HEK293T (cell line): ENCODE results near the gene PPID.
A peak's percentile ranks its signal among the peaks of the same experiment; 100 is the strongest.

Source experiments
- CTCF ChIA-PET: fragments of 350-600 bp; formaldehyde crosslinking; extraction: SDS; loops from one replicate; lab custom pipeline; 2021; ENCODE audit warnings: antibody characterized with exemption, inconsistent platforms; lab: Yijun Ruan, JAX
- POLR2A ChIA-PET: fragments of 350-600 bp; formaldehyde crosslinking; extraction: SDS; loops from one replicate; lab custom pipeline; 2020; ENCODE audit warnings: antibody characterized with exemption, inconsistent platforms; lab: Yijun Ruan, JAX
- DNase-seq: peaks from one replicate; pipeline ENCODE4 v3.0.0; 2012; ENCODE audit warnings: mixed read lengths; ENCODE audit errors: extremely low spot score
- ARNT ChIP-seq: fragments of 450-650 bp; IDR thresholded peaks from 2 replicates; pipeline ENCODE4 v1.6.1; 2017; ENCODE audit warnings: mild to moderate bottlenecking
- BHLHE40 ChIP-seq: fragments of 450-650 bp; IDR thresholded peaks from 2 replicates; pipeline ENCODE4 v1.6.1; 2016; ENCODE audit warnings: mild to moderate bottlenecking, moderate library complexity, borderline replicate concordance
- CTBP1 ChIP-seq: fragments of 450-650 bp; IDR thresholded peaks from 2 replicates; pipeline ENCODE4 v1.6.1; 2016; ENCODE audit warnings: borderline replicate concordance
- ELF4 ChIP-seq: fragments of 450-650 bp; IDR thresholded peaks from 2 replicates; pipeline ENCODE4 v1.6.1; 2017; ENCODE audit warnings: antibody characterized with exemption
- FOXA1 ChIP-seq: fragments of 450-650 bp; IDR thresholded peaks from 2 replicates; pipeline ENCODE4 v1.6.1; 2016; ENCODE audit warnings: mild to moderate bottlenecking
- FOXK2 ChIP-seq: fragments of 450-650 bp; IDR thresholded peaks from 2 replicates; pipeline ENCODE4 v1.6.1; 2016; ENCODE audit warnings: mild to moderate bottlenecking
- FOXM1 ChIP-seq: fragments of 450-650 bp; IDR thresholded peaks from 2 replicates; pipeline ENCODE4 v1.6.1; 2017; ENCODE audit warnings: mild to moderate bottlenecking, borderline replicate concordance
- HDGF ChIP-seq: fragments of 450-650 bp; IDR thresholded peaks from 2 replicates; pipeline ENCODE4 v1.6.1; 2017; ENCODE audit warnings: antibody characterized with exemption, borderline replicate concordance
- L3MBTL2 ChIP-seq: fragments of 450-650 bp; conservative IDR thresholded peaks from 2 replicates; pipeline ENCODE4 v1.6.1; 2016; ENCODE audit warnings: mild to moderate bottlenecking
- LEF1 ChIP-seq: fragments of 450-650 bp; IDR thresholded peaks from 2 replicates; pipeline ENCODE4 v1.6.1; 2017; ENCODE audit warnings: mild to moderate bottlenecking, borderline replicate concordance
- NFRKB ChIP-seq: fragments of 450-650 bp; IDR thresholded peaks from 2 replicates; pipeline ENCODE4 v1.6.1; 2016; ENCODE audit warnings: mild to moderate bottlenecking, moderate library complexity
- PKNOX1 ChIP-seq: fragments of 450-650 bp; IDR thresholded peaks from 2 replicates; pipeline ENCODE4 v1.6.1; 2016
- SP1 ChIP-seq: fragments of 450-650 bp; IDR thresholded peaks from 2 replicates; pipeline ENCODE4 v1.6.1; 2017
- SUZ12 ChIP-seq: fragments of 450-650 bp; IDR thresholded peaks from 2 replicates; pipeline ENCODE4 v1.6.1; 2016; ENCODE audit warnings: mild to moderate bottlenecking
- TARDBP ChIP-seq: fragments of 450-650 bp; IDR thresholded peaks from 2 replicates; pipeline ENCODE4 v1.6.1; 2016
- ZNF384 ChIP-seq: fragments of 450-650 bp; IDR thresholded peaks from 2 replicates; pipeline ENCODE4 v1.6.1; 2016

PPID gene

GRCh38 chr4:158722917-158723793 lies at the start of gene PPID:
PPID (minus strand) TSS chr4:158723396; CDS start chr4:158723288, 108 bp downstream.
- CTCF ChIA-PET: no interaction called here
- TF ChIP-seq ARNT: no peak
- TF ChIP-seq FOXK2: no peak
- no peak for TF ChIP-seq FOXA1
- TF ChIP-seq SUZ12: no peak
- no peak for TF ChIP-seq LEF1
- TF ChIP-seq BHLHE40: no peak
- TF ChIP-seq ZNF384: no peak
- TF ChIP-seq TARDBP: no peak
- TF ChIP-seq SP1: no peak
- peak; percentile 36; the same call in 1 of the 2 replicates for TF ChIP-seq CTBP1
- TF ChIP-seq FOXM1: no peak
- TF ChIP-seq NFRKB: no peak
- peak; percentile 98 for TF ChIP-seq L3MBTL2
- TF ChIP-seq HDGF: no peak
- peak; percentile 77 for TF ChIP-seq ELF4
- no peak; the same call in 1 of the 2 replicates for TF ChIP-seq PKNOX1
- peak; percentile 91 for DNase-seq
- POLR2A ChIA-PET: interaction anchor here (0.9 to 1.3 kb wide), 3 partner anchors 46 to 129 kb away, joined by 3 to 4 read pairs (median 4); partner anchors contain the start of gene FNIP2

- DNase-seq: no peak
- ChIA-PET CTCF (interaction anchor here (0.7 kb wide), 1 partner anchor 17 kb away, joined by 4 read pairs; no protein-coding TSS in a partner anchor), POLR2A (interaction anchor here (1.0 kb wide), 1 partner anchor 79 kb away, joined by 3 read pairs; no protein-coding TSS in a partner anchor)
- TF ChIP-seq PKNOX1 (no peak), SP1 (no peak), NFRKB (no peak), FOXA1 (no peak), ARNT (no peak), SUZ12 (no peak), HDGF (no peak), BHLHE40 (no peak), ELF4 (no peak), ZNF384 (no peak)
These were observed 48.6 kb upstream of the PPID start for GRCh38 chr4:158771776-158772175.

GRCh38 chr4:158770671-158771070 lies 47.5 kb upstream of the PPID start:
- CTCF ChIA-PET: no interaction called here
- TF ChIP-seq ARNT (no peak), FOXM1 (no peak), ZNF384 (no peak), BHLHE40 (no peak), FOXA1 (no peak), FOXK2 (no peak), HDGF (no peak), ELF4 (no peak), SP1 (no peak)
- POLR2A ChIA-PET: interaction anchor here (2.8 kb wide), 1 partner anchor 11 kb away, joined by 15 read pairs; no protein-coding TSS in a partner anchor
- DNase-seq: no peak

- TF ChIP-seq SP1 (no peak), L3MBTL2 (peak; percentile 57), FOXA1 (no peak)
- no peak for DNase-seq
- ChIA-PET POLR2A (interaction anchor here (1.3 to 2.8 kb wide), 8 partner anchors 9 to 98 kb away, joined by 3 to 15 read pairs (median 5); no protein-coding TSS in a partner anchor), CTCF (interaction anchor here (1.9 kb wide), 1 partner anchor 82 kb away, joined by 8 read pairs; no protein-coding TSS in a partner anchor)
These were observed 46.2 kb upstream of the PPID start for GRCh38 chr4:158769175-158769921.

- peak; percentile 75 for DNase-seq
- CTCF ChIA-PET: interaction anchor here (1.9 kb wide), 1 partner anchor 83 kb away, joined by 8 read pairs; no protein-coding TSS in a partner anchor
- no peak for TF ChIP-seq ELF4
- no peak for TF ChIP-seq SP1
- TF ChIP-seq L3MBTL2: peak; percentile 87
- no peak for TF ChIP-seq BHLHE40
- POLR2A ChIA-PET: interaction anchor here (1.3 to 2.8 kb wide), 8 partner anchors 10 to 98 kb away, joined by 3 to 15 read pairs (median 5); no protein-coding TSS in a partner anchor
These were observed 45.5 kb upstream of the PPID start, which contains the start of gene FNIP2 for GRCh38 chr4:158768555-158769174. FNIP2 (plus strand) TSS chr4:158769026; CDS start chr4:158769213, 187 bp downstream.

GRCh38 chr4:158767451-158767850 lies 44.3 kb upstream of the PPID start:
- POLR2A ChIA-PET: no interaction called here
- TF ChIP-seq L3MBTL2: no peak
- no peak for TF ChIP-seq SUZ12
- no peak for DNase-seq
- CTCF ChIA-PET: no interaction called here
